Ishikawa (cell line): Measurements from ENCODE around the gene MIEN1.

Experiments
- CEBPB ChIP-seq: IDR thresholded peaks from 2 replicates; pipeline ENCODE4 v1.6.1; 2012
- CREB1 ChIP-seq: IDR thresholded peaks from 2 replicates; pipeline ENCODE4 v1.6.1; 2012; ENCODE audit warnings: low read depth
- EGR1 ChIP-seq: IDR thresholded peaks from 2 replicates; pipeline ENCODE4 v1.6.1; 2012
- EP300 ChIP-seq: IDR thresholded peaks from 2 replicates; pipeline ENCODE4 v1.6.1; 2012; ENCODE audit warnings: borderline replicate concordance
- FOXM1 ChIP-seq: IDR thresholded peaks from 2 replicates; pipeline ENCODE4 v1.6.1; 2012; ENCODE audit warnings: low read depth, borderline replicate concordance
- RAD21 ChIP-seq: IDR thresholded peaks from 2 replicates; pipeline ENCODE4 v1.6.1; 2012; ENCODE audit warnings: low read depth
- TAF1 ChIP-seq: IDR thresholded peaks from 2 replicates; pipeline ENCODE4 v1.6.1; 2012; ENCODE audit warnings: low read depth, mild to moderate bottlenecking
- TCF12 ChIP-seq: IDR thresholded peaks from 2 replicates; pipeline ENCODE4 v1.6.1; 2012; ENCODE audit warnings: low read depth
- TEAD4 ChIP-seq: IDR thresholded peaks from 2 replicates; pipeline ENCODE4 v1.6.1; 2012
- USF1 ChIP-seq: IDR thresholded peaks from 2 replicates; pipeline ENCODE4 v1.6.1; 2012
- ZBTB7A ChIP-seq: IDR thresholded peaks from 2 replicates; pipeline ENCODE4 v1.6.1; 2012; ENCODE audit warnings: low read depth
- TF ChIP-seq, protein P1 (sequence below): IDR thresholded peaks from 2 replicates; pipeline ENCODE4 v1.6.1; 2012; ENCODE audit warnings: low read depth, mild to moderate bottlenecking
- TF ChIP-seq, protein P2 (sequence below): IDR thresholded peaks from 2 replicates; pipeline ENCODE4 v1.6.1; 2012

DNA sequence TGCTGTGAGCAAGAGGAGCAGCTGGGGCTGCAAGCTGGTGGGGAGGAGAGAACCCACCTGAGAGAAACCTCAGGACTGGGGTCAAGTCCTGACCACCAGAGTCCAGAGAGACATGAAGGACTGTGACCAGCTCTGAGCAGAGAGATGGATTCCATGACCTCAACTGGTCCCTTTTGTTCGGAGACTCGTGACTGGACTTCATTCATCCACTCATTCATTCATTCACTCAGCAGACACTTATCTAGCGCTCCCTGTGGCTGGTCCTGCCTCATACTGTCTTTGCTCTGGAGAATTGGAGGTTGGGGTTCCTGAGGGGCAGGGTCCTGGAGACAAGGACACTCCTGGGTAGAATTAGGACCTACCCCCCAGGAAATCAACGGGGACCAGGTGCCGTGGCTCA lies 26.4 kb downstream of the MIEN1 start:
- TF ChIP-seq, protein P1, sequence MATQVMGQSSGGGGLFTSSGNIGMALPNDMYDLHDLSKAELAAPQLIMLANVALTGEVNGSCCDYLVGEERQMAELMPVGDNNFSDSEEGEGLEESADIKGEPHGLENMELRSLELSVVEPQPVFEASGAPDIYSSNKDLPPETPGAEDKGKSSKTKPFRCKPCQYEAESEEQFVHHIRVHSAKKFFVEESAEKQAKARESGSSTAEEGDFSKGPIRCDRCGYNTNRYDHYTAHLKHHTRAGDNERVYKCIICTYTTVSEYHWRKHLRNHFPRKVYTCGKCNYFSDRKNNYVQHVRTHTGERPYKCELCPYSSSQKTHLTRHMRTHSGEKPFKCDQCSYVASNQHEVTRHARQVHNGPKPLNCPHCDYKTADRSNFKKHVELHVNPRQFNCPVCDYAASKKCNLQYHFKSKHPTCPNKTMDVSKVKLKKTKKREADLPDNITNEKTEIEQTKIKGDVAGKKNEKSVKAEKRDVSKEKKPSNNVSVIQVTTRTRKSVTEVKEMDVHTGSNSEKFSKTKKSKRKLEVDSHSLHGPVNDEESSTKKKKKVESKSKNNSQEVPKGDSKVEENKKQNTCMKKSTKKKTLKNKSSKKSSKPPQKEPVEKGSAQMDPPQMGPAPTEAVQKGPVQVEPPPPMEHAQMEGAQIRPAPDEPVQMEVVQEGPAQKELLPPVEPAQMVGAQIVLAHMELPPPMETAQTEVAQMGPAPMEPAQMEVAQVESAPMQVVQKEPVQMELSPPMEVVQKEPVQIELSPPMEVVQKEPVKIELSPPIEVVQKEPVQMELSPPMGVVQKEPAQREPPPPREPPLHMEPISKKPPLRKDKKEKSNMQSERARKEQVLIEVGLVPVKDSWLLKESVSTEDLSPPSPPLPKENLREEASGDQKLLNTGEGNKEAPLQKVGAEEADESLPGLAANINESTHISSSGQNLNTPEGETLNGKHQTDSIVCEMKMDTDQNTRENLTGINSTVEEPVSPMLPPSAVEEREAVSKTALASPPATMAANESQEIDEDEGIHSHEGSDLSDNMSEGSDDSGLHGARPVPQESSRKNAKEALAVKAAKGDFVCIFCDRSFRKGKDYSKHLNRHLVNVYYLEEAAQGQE = no peak
- TF ChIP-seq EGR1 (no peak), TAF1 (no peak), CREB1 (no peak), EP300 (no peak), CEBPB (no peak), RAD21 (no peak), FOXM1 (no peak), ZBTB7A (no peak), USF1 (no peak), TCF12 (no peak), TEAD4 (no peak)
- TF ChIP-seq, protein P2, sequence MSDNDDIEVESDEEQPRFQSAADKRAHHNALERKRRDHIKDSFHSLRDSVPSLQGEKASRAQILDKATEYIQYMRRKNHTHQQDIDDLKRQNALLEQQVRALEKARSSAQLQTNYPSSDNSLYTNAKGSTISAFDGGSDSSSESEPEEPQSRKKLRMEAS = no peak
